ENCODE results near the gene TARBP1.
A peak's percentile ranks its signal among the peaks of the same experiment; 100 is the strongest.
"Not testable (repeated sequence)": the region's sequence is repeated elsewhere in the genome, so short reads cannot be mapped to it uniquely, and the experiment has no call there.

Gene TARBP1

DNA sequence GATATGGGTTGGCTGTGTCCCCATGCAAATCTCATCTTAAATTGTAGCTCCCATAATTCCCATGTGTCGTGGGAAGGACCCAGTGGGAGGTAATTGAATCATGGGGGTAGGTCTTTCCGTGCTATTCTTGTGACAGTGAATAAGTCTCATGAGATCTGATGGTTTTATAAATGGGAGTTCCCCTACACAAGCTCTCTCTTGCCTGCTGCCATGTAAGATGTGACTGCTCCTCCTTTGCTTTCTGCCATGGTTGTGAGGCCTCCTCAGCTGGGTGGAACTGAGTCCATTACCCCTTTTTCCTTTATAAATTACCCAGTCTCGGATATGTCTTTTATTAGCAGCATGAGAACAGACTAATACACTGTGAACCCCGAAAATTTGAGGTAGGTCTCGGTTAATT, 25.3 kb upstream of the TARBP1 start:
- not testable (repeated sequence) for DNase-seq

DNA sequence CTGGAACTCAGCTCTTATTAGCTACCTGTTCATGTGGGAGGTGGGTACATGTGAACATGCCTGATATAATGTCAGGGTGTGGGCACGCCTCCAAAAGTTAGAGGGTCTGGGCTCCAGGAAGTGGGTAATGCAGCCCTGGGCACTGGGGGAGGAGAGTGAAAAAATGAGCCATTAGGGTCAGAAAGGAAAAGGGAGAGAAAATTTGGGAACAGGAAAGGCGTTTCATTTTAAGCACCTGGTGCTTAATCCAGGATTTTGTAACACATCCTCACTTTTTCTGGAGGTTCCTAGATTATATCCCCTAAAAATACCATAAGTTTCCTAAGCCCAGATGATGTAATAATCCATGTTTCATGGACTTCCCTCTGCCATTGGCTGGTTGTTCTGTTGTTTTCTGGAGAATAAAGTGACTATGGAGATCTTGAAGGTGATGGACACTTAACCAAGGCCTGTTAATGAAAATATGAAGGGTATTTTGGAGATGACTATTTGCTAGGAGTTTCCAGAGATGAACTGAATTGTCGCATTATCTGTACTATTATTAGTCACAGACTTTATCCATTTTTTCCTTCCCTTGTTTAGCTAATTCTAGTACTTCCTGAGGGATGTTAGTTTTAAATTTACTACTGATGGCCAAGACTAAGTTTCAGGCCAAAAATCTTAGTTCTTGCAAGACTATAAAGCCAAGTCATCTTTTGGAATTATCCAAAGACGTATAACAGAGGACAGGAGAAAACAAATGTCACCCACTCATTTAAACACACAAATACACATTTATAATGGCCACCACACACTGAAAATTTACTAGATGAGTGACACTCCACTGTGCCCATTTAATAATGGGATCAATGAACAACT, 24.4 kb upstream of the TARBP1 start:
- DNase-seq, result no peak

DNA sequence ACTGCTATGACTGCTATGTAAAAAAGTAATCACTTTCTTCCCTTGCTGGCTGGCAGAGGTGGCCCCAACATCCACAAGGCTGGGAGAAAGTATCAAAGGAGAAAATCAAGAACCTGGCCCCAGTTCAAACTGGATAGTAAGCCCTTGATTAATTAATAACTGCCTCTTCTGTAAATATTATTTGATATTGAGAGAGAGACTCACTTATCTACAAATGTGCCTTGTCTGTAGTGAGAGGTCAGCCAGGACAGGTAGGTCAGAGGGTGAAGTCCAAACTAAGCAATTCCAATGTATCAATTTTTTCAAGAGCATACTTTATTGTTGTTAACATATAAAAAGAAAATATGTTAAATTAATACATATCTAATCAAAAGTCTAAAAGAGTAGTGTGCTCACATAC, 23.8 kb upstream of the TARBP1 start:
- no peak for DNase-seq

DNA sequence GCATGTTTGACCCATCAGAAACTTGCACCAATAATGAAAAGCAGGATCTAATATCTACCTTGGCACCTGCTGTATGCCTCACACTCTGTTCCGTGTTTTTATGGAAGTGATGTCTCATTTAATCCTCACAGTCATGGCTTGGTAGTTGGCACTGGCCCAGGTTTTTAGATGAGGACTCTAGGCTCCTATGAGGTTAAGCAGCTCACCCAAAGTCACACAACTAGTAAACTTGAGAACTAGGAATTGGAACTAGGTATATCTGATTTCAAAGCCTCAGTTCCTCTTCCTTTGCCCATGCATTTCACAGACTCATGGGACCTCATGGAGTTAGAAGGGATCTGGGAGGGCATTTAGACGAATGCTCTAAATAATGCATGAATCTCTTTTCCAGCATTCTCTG, 21.3 kb upstream of the TARBP1 start:
- DNase-seq, result no peak

DNA sequence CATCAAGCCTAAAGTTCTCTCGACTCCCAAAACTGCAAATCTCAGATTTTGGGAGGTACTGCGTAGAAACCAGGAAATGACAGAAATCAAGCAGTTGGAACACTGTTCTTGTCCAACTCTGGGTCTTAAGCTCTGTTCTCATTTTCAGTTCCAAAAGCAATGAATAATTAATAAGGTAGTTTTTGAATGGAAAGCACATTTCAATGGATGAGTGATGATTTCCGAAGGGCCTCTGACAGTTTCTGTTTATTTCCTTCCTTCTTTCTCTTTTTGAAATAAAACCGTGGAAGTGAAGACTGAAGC, 20.9 kb upstream of the TARBP1 start:
- no peak for DNase-seq

DNA sequence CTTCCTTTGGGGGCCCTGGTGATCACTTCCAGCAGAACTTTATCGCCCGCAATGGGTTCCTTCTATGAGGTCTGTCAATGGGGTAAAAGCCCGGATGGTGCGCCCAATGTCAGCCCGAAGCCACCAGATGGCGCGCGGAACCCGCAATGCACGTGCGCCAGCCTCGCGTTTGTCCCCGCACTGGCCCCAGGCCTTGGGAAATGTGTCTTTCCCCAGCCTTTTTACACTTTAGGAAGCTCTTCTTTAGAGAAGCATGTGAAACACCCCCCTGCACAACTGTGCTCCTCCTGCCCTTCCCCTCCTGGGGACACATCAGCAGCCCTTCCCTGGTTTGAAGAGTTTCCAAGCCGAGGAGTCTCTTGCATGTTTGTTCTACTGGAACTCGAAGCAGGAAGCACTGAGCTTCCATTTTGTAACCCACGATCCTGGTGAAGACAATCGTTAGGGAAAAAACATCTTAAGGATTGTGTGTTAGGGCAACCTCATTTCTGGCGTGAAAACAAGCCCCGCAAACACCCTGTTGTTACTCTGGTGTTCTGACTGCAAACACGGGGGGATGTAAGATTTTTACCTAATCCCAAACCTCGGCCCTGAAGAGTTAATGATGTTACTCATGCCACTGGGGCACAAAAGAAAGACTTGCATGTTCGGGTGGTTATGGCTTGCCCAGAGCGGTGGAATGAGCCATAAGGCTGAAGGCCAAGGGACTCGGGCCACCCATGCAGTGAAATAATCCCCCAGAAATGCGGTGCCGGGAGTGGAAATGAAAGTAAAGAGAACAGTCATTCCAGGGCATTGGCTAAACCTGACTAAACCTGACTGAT, 20.4 kb upstream of the TARBP1 start:
- DNase-seq, result peak; percentile 64

DNA sequence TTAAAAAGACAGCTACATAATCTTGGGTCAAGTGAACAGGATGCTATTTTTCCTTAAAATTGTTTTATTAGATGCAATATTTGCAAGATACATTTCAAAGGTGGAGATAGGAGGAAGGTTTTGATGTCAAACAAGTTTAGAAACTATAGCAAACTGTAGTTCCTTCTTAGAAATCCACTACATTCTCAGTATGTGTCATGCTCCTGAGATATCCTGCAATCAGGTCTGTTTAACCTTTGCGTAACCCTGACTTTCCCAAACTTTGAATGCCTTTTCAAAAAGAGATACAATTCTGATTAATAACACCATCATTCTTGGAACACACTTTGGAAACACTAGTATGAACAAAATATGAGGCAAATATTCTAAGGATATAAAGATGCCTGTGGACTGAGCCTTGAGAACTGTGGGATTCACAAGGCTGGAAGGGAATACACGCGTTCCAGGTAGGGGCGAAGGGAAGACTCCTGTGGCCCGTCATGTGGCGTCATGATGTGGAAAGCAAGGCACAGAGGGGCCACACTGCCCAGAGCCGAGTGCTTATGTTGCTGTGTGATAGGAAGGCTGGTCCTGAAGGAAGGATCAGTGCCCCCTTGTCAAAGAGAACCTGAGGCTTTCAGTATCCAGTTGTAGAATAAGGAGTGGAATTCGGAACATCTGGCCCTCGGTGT, 19.6 kb upstream of the TARBP1 start:
- no peak for DNase-seq

DNA sequence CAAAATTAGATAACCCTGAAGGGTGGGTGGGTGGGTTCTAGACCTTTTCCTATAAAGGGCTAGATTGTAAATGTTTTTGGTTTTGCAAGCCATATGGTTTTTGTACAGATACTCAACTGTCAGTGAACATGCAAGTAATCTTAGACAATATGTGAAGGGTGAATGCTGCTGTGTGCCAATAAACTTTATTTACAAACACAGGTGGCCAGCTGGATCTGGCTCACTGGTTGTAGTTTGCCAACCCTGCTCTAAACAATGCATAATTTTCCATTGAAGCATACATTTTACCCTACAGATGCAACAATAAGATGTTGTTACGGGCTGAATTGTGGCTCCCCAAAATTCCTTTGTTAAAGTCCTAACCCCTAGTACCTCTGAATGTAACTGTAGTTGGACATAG, 18.6 kb upstream of the TARBP1 start:
- DNase-seq, result no peak

DNA sequence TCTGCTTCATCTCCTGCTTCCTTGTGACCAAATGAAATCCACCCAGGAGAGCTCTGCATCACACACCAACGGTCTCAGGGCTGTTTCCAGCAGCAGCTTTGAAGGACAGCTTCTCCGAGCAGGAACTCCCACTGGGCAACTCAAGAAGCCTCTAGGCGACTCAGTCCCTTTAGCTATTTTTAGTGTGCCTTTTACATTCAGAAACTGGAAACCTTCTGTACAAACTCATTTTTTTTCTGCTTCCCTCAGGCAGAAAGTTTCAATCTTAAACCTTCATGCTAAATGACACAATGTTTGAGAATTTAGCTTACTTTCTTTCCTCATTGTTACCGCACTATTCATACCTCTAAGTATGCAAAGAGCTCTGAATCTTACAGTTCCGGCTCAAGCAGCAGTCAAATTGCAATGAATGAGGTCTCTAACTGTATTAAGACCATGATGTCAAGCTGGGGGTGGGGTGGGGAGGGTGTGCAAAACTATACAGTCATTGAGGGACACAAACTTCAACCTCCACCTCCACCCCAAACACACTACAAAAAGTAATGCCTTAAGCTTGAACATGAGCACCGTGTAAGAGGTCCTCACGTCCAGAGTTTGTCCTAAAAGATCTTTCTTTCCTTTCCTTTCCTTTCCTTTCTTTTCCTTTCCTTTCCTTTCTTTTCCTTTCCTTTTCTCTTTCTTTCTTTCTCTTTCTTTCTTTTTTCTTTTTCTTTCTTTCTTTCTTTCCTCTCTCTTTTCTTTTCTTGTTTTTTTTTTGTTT, 16.4 kb upstream of the TARBP1 start:
- no peak for DNase-seq

DNA sequence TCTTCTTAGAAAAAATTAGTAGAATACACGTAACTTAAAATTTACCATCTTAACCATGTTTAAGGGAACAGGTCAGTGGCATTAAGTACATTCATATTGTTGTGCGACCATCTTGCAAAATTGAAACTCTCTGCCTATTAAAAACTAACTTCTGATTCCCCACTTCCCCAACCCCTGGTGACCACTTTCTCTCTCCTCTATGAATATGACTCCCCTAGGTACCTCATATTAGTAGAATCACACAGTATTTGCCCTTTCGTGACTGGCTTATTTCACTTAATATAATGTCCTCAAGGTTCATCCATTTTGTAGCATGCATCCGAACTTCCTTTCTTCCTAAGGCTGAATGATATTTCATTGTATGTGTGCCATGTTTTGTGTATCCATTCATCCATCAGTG, 15.1 kb upstream of the TARBP1 start:
- DNase-seq, result no peak

DNA sequence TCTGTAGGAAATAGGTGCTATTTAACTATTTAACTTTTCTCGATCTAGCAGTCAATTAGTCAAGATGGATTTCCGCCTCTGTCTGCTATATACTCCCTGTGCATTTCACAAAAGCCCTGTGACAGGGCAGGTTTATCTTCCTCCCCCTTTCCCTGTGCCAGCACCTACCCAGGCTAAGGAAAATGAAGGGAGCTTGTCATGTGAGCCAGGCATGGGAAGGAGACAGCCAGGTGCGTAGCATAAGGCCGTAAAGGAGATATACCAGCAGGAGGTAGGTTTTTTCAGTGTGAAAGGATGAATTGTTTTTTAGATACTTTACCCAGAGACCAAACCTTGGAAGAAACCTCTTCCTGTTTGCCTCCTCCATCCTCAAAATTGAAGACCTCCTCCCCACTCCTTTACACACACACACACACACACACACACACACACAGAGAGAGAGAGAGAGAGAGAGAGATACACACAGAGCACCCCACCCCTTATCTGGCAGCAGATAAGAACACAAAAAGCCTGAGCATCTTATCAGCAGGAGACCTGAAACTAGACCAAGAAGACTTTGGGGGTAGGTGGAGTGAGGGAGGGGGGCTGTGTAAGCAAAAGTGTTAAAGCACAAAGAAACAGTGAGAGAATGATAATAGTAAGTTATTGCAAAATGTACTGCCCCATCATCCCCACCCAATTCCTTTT, 12.0 kb upstream of the TARBP1 start:
- no peak for DNase-seq

DNA sequence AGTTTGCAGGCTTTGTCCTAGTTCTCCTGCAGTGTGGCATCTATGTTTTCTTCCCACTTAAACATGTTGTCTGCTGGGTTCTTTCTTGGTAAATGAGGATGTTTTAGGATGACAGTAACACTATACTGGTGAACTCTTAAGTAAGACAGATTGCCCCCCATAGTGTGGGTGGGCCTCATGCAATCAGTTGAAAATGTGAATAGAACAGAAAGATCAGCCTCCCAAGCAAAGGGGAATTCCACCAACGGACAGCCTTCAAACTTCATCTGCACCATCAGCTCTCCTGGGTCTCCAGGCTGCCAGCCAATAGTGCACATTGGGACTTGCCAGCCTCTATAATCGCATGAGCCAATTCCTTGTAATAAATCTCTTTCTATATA, 10.7 kb upstream of the TARBP1 start:
- DNase-seq, result no peak

DNA sequence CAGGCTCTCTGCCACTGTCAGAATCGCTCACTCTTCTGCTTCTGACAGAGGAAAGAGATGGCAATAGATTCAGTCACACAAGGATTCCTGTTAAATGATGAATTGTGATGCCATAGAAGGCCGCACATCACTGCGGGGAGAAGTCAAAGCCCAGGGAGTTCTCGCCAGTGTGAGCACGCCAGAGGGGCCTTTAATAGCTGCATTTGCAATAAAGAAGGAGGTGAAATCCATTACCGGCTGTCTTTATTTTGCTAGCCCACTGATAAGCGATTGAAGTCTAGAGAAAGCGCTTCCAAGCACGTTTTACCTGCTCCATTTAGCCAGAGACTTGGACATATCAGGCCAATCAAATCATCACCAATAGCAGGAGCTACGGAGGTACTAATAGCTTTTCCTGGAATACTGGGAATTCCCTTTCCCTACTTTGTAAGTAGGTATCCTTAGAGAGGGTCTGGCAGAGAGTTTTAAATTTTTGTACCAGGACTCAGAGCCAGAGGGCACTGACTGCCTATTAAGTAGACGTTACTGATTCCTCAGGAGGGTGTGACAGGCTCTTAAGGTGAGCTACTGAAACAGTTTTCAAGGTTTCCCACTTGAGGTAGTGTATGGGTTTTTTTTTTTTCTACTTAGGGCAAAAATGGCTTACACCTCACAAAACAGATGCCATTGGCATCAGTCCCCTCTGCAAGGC, 10.2 kb upstream of the TARBP1 start:
- DNase-seq, result no peak

DNA sequence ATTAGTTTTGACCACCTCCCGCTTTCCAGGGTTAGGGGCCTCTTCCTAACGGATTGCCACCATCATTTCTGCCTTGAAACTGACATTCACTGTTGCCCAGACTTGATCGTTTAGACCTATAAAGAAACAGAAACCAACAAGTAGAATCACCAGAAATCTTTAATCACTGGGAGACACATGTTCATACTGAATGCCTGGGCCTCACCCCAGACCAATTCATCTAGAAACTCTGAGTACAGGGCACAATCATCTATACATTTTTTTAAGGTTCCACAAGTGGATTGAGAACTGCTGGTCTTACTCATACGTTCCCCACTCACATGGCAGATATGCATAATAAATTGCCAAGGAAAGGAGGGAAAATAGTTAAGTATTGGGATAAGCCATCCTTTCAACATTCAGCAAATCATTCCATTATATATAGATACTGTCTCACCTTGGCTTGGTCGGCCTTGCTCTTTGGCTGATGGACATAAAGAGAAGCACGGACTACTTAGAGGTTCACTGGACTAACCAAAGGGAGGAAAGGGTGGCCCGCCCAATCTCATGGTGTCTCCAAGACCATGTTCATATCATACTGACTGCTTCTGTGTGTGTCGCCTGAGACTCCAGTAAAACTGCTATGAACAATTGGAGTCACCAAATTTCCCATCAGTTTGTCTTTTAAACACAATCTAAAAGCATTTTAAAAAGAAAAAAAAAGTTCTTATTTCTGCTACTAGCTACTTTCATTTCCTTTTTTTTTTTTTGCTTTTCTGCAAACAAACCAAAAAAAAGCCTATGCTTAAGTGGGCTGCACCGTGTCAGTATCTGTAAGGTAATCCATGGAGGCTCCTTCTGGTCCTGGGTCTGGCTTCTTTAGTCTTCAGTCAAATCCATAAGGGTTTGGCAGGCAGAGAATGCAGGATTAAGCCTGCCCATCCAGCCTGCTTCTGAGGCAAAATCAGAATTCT, 9.4 kb upstream of the TARBP1 start:
- DNase-seq, result no peak

DNA sequence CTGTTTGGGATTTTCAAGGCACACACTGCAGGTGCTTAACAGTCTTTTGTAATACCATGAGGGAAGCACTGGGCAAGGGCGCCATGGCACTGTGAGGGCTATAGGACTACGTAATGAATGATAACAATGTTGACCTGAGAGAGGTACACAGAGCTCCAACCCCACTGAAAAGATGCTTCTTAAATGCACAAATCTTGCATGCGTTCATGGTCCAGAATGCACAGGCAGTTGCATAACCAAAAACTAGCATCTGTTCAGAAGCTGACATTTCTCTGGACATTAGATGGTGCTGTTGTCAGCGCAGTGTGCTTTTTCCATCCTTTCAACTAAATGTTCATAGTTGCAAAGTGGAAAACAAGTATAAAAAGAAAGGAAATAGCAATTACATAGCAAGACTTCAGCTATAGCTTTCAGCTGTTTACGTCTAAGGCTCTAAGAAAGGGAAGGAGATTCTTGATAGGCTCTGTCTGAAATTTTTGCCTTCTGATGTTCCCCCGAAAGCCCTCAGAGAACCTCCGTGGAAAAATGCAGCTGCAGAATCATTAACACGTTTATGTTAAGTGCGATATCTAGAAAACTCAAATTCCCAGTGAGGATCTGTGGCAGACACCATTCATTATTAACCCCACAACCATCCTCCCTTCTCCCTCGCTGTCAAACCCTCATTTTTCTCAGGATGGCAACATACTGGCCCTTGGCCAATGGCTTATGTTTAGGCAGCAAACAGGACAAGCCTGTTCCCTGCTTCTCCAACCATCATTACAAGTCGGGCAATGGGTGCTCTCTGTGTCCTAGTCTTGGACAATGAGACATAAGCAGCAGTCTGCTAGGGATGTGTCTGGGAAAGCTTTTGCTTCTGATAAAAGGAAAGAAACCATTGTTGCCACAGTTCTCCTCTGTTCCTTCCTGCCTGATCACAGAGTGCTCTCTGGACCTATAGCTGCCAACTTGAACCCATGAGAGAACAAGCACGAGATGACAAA, 8.2 kb upstream of the TARBP1 start:
- DNase-seq, result no peak

DNA sequence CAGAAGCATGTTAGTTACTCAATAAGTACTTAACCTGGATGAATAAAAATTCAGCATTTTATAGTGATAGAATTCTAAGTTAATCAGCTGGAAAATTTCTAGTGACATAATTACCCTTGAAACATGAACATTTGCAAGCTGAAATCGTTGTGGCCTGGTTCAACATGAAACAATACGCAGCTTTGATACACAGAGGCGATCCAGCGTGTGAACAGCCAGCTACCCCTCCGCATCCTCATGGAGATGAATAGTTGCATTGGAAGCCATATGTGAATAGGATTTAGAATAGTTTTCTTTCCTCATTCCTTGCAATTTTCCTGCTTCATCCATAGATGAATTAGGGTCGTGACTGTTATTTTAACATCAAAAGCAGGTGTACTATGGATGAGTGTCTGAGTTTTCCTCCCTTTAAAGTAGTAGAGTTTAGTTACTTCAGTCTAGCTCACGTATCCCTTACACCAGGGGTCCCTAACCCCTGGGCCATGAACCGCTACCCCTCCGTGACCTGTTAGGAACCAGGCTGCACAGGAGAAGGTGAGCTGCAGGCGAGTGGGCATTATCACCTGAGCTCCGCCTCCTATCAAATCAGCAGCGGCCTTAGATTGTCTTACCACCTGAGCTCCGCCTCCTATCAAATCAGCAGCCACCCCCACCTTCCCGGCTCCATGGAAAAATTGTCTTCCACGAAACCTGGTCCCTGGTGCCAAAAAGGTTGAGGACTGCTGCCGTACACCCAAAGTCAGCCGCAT, 6.2 kb upstream of the TARBP1 start:
- no peak for DNase-seq

DNA sequence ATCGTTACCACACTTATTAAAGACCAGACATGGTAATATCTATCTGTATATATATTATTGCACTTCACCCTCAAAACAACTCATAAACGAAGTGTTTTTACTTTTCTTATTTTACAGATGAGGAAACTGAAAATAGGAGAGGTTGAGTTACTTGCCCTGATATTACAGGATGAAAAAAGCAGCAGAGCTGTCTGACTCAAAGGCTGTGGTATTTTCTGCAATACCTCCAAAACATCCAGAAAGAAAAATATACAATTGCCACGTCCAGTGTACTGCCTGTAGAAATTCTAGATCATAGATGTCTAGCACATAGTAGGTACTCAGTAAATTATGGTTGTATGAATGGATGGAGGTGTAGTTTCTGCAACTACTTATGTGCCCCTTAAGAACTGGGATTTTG, 5.2 kb upstream of the TARBP1 start:
- DNase-seq, result no peak

DNA sequence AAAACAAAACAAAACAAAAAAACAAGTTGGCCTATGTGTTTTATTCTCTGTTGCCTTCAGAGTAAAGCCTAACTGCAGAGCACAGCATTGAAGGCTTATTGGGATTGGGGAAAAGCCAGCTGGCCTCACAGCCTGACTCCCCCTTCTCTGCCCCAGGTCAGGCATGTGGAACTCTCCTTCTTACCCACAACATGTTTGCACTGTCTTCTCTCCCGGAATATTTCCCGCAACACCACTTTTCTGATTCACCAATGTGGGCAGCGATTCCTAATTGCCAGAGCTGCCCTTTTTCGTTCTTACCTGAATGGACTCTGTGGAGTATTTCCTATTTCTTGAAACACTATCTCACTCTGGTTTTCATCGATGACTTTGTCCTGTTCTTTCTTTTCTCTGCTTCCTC, 2.8 kb upstream of the TARBP1 start:
- no peak for DNase-seq

DNA sequence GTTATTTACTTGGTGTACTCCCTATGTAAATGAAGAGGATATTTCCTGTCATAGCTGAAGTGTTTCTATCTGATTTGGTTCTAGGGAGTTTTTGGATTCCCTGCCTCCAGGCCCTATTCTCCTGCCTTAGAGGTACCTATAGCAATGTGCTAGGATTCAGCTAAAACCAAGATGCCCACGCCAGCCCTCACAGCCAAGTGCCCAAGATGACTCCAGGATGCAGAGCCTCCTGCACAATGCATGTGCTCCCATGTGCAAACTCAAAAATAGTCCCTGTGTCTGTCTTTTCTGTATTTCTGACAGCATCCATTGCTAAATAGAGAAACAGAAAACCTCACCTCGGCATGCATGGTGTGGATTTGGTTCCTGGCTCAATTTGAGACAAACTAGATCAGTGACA, 887 bp upstream of the TARBP1 start:
- DNase-seq, result no peak
